ENCODE results near the gene L3MBTL2. TPM values are rescaled to one million over a fixed set of nuclear protein-coding genes. Genes with fewer than 3 reads are reported as not detected.

The L3MBTL2 gene
- polyA plus RNA-seq, 3 donors from 2014 or later, result 26.6 to 32.2 (median 30.5) TPM

- no peaks in the 10 kb centered on the region for H3K4me1 Mint-ChIP-seq
- H3K36me3 Mint-ChIP-seq, result peaks cover 4 to 26% (median 7%) of the 10 kb centered on the region in 3 donors
- no peak overlapping the region for H3K4me3 Mint-ChIP-seq
- H3K27ac Mint-ChIP-seq, result peak overlapping the region in 1 of 6 donors; percentile 2
- no peaks in the 10 kb centered on the region for H3K27me3 Mint-ChIP-seq (ENCODE audit: low read depth in 3 of 3)
- H3K9me3 Mint-ChIP-seq, result no peaks in the 10 kb centered on the region
- DNase-seq, result no peak
Measured at GRCh38 chr22:41223535-41223934, 18.4 kb downstream of the L3MBTL2 start.

GRCh38 chr22:41226723-41227655, 21.9 kb downstream of the L3MBTL2 start:
- Mint-ChIP-seq H3K9me3 (no peaks in the 10 kb centered on the region), H3K27ac (peak overlapping the region in 1 of 6 donors; percentile 40), H3K4me1 (no peaks in the 10 kb centered on the region), H3K36me3 (peaks cover 0 to 10% (median 3%) of the 10 kb centered on the region in 3 donors), H3K27me3 (ENCODE audit: low read depth in 3 of 3) (no peaks in the 10 kb centered on the region), H3K4me3 (no peak overlapping the region)
- no peak for DNase-seq

- Mint-ChIP-seq H3K4me3 (no peak overlapping the region), H3K9me3 (no peaks in the 10 kb centered on the region), H3K27ac (no peak overlapping the region), H3K4me1 (no peaks in the 10 kb centered on the region), H3K36me3 (peaks cover 0 to 7% (median 3%) of the 10 kb centered on the region in 3 donors), H3K27me3 (ENCODE audit: low read depth in 3 of 3) (no peaks in the 10 kb centered on the region)
- DNase-seq, result no peak
Measured at GRCh38 chr22:41229215-41229614, 24.1 kb downstream of the L3MBTL2 start.

GRCh38 chr22:41229730-41230400, 24.8 kb downstream of the L3MBTL2 start:
- no peak for DNase-seq
- H3K4me3 Mint-ChIP-seq, result no peak overlapping the region
- no peaks in the 10 kb centered on the region for H3K9me3 Mint-ChIP-seq
- no peaks in the 10 kb centered on the region for H3K4me1 Mint-ChIP-seq
- no peaks in the 10 kb centered on the region for H3K27me3 Mint-ChIP-seq (ENCODE audit: low read depth in 3 of 3)
- H3K27ac Mint-ChIP-seq, result no peak overlapping the region
- H3K36me3 Mint-ChIP-seq, result peaks cover 0 to 7% (median 3%) of the 10 kb centered on the region in 3 donors

- H3K4me1 Mint-ChIP-seq, result no peaks in the 10 kb centered on the region
- DNase-seq, result no peak
- H3K36me3 Mint-ChIP-seq, result peaks cover 0 to 7% (median 3%) of the 10 kb centered on the region in 3 donors
- no peak overlapping the region for H3K27ac Mint-ChIP-seq
- H3K27me3 Mint-ChIP-seq (ENCODE audit: low read depth in 3 of 3), result no peaks in the 10 kb centered on the region
- no peak overlapping the region for H3K4me3 Mint-ChIP-seq
- no peaks in the 10 kb centered on the region for H3K9me3 Mint-ChIP-seq
Measured at GRCh38 chr22:41230401-41230785, 25.3 kb downstream of the L3MBTL2 start.

GRCh38 chr22:41231369-41231768, 26.3 kb downstream of the L3MBTL2 start:
- Mint-ChIP-seq H3K27ac (peak overlapping the region in 2 of 6 donors; percentile 21 to 30), H3K36me3 (peaks cover 0 to 7% (median 3%) of the 10 kb centered on the region in 3 donors), H3K4me3 (no peak overlapping the region), H3K9me3 (no peaks in the 10 kb centered on the region), H3K27me3 (ENCODE audit: low read depth in 3 of 3) (no peaks in the 10 kb centered on the region), H3K4me1 (no peaks in the 10 kb centered on the region)
- no peak for DNase-seq

GRCh38 chr22:41234815-41235695, 29.9 kb downstream of the L3MBTL2 start:
- peaks cover 0 to 6% (median 1%) of the 10 kb centered on the region in 3 donors for H3K27me3 Mint-ChIP-seq (ENCODE audit: low read depth in 3 of 3)
- no peaks in the 10 kb centered on the region for H3K9me3 Mint-ChIP-seq
- DNase-seq, result no peak
- no peak overlapping the region for H3K27ac Mint-ChIP-seq
- H3K4me1 Mint-ChIP-seq, result peaks cover 5 to 8% of the 10 kb centered on the region in 2 donors
- no peak overlapping the region for H3K4me3 Mint-ChIP-seq
- no peaks in the 10 kb centered on the region for H3K36me3 Mint-ChIP-seq

- H3K27ac Mint-ChIP-seq, result no peak overlapping the region
- no peaks in the 10 kb centered on the region for H3K36me3 Mint-ChIP-seq
- peaks cover 0 to 6% (median 1%) of the 10 kb centered on the region in 3 donors for H3K27me3 Mint-ChIP-seq (ENCODE audit: low read depth in 3 of 3)
- H3K4me3 Mint-ChIP-seq, result peak overlapping the region; percentile 52 to 78 (median 67)
- H3K9me3 Mint-ChIP-seq, result no peaks in the 10 kb centered on the region
- peaks cover 5 to 8% of the 10 kb centered on the region in 2 donors for H3K4me1 Mint-ChIP-seq
- no peak for DNase-seq
Measured at GRCh38 chr22:41237036-41237706, 32.1 kb downstream of the L3MBTL2 start.

GRCh38 chr22:41237707-41238569, 32.8 kb downstream of the L3MBTL2 start:
- peaks cover 5 to 8% of the 10 kb centered on the region in 2 donors for H3K4me1 Mint-ChIP-seq
- DNase-seq, result peak; percentile 57 to 70 (median 68)
- H3K4me3 Mint-ChIP-seq, result peak overlapping the region in 3 of 5 donors; percentile 52 to 78 (median 67)
- H3K9me3 Mint-ChIP-seq, result no peaks in the 10 kb centered on the region
- no peaks in the 10 kb centered on the region for H3K36me3 Mint-ChIP-seq
- H3K27me3 Mint-ChIP-seq (ENCODE audit: low read depth in 3 of 3), result peaks cover 0 to 6% (median 1%) of the 10 kb centered on the region in 3 donors
- no peak overlapping the region for H3K27ac Mint-ChIP-seq

- H3K27ac Mint-ChIP-seq, result peak overlapping the region in 3 of 6 donors; percentile 15 to 62 (median 59)
- H3K9me3 Mint-ChIP-seq, result no peaks in the 10 kb centered on the region
- H3K36me3 Mint-ChIP-seq, result no peaks in the 10 kb centered on the region
- H3K4me1 Mint-ChIP-seq, result peaks cover 5 to 8% of the 10 kb centered on the region in 2 donors
- DNase-seq, result no peak
- peaks cover 0 to 6% (median 1%) of the 10 kb centered on the region in 3 donors for H3K27me3 Mint-ChIP-seq (ENCODE audit: low read depth in 3 of 3)
- peak overlapping the region; percentile 56 to 81 (median 79) for H3K4me3 Mint-ChIP-seq
Measured at GRCh38 chr22:41238570-41239442, 33.7 kb downstream of the L3MBTL2 start.

- Mint-ChIP-seq H3K4me1 (peaks cover 5 to 8% of the 10 kb centered on the region in 2 donors), H3K27me3 (ENCODE audit: low read depth in 3 of 3) (peaks cover 0 to 6% (median 1%) of the 10 kb centered on the region in 3 donors), H3K27ac (no peak overlapping the region), H3K4me3 (peak overlapping the region in 1 of 5 donors; percentile 78), H3K36me3 (no peaks in the 10 kb centered on the region), H3K9me3 (no peaks in the 10 kb centered on the region)
- no peak for DNase-seq
Measured at GRCh38 chr22:41239443-41240128, 34.5 kb downstream of the L3MBTL2 start.
